CD4-positive, alpha-beta T cell treated with Interleukin-21 for 1 hour (primary cell): ENCODE measurements around the gene RABIF.
"Not testable (repeated sequence)": the region's sequence is repeated elsewhere in the genome, so short reads cannot be mapped to it uniquely, and the experiment has no call there.

Source experiments
- DNase-seq: peaks from one replicate; pipeline ENCODE4 v3.0.0-alpha.2; 2020

The RABIF gene

GRCh38 chr1:202888531-202889360, at the start of gene RABIF:
Gene RABIF, minus strand, starts transcription at chr1:202889149. Its CDS starts 51 bp downstream, at chr1:202889098.
- DNase-seq = peak; percentile 98

- DNase-seq = no peak
Measured at GRCh38 chr1:202938287-202938925, 49.5 kb upstream of the RABIF start.

DNA sequence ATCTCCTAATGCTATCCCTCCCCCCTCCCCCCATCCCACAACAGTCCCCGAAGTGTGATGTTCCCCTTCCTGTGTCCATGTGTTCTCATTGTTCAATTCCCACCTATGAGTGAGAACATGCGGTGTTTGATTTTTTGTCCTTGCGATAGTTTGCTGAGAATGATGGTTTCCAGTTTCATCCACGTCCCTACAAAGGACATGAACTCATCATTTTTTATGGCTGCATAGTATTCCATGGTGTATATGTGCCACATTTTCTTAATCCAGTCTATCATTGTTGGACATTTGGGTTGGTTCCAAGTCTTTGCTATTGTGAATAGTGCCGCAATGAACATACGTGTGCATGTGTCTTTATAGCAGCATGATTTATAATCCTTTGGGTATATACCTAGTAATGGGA, 47.5 kb upstream of the RABIF start:
- not testable (repeated sequence) for DNase-seq

GRCh38 chr1:202935844-202936243, 46.9 kb upstream of the RABIF start:
- DNase-seq = no peak

GRCh38 chr1:202934755-202935154, 45.8 kb upstream of the RABIF start:
- no peak for DNase-seq

GRCh38 chr1:202932476-202932875, 43.5 kb upstream of the RABIF start:
- DNase-seq = no peak

DNA sequence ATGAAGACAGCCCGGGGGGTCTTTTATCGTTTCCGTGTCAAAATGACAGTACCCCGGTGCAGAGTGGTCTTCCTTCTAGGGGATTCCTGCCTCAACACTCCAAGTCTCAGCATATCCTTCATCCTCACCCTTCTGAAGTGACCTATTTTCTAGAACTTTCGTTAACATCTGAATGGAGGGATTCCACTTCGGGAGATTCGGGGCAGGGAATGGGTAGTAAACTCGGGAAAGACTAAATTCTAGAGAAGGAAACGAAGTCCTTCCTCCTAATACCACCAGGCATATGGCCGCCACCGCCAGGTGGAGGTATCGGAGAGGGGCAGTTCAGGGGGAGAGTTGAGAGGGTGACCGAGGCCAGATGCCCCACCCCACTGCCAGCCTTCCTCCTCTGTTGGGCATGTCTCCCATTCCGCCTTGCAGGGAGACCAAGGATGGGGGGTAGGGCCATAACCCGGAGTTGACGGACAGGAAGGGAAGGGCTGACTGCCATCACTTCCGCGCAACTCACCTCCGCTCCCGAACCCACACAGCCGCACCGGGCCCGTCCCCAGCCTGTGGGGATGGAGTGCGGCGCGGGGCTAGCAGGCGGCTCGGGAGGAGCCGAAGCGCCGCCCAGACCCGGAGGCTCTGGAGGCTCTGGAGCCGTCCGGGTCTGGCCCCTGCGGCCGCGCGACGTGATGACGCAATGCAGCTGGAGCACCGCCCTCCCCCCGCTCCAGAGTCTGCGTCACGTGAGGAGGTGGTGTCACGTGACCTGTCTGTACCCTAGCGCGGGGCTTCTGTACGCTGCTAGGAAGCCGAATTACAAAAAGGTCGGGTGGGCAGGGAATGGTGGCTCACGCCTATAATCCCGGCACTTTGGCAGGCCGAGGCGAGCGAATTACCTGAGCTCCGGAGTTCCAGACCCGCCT, 37.9 kb upstream of the RABIF start, which contains the start of gene KLHL12:
Gene KLHL12, minus strand, starts transcription at position 654 of the 911 bp plus-strand sequence. CDS start 2,072 bp downstream, outside the sequence.
- DNase-seq = peak; percentile 95

DNA sequence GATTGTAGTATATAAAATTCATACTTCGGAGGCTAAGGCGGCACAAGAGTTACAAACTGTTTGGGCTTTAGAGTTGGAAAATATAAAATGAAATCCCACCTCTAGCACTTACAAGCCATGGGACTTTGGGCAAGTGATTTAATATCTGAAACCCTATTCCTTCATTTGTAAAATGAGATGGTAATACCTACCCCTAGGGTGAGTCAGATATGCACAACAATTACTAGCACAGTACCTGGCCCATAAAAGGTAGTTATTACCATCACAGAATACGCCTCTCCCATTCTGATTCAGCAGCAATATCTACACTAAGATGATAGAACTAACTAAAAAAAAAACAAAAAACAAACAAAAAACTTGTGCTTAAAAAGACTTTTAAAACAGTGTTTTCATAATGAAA, 34.6 kb upstream of the RABIF start:
- no peak for DNase-seq

- no peak for DNase-seq
Measured at GRCh38 chr1:202919615-202920014, 30.7 kb upstream of the RABIF start.

- no peak for DNase-seq
Measured at GRCh38 chr1:202915146-202915545, 26.2 kb upstream of the RABIF start.

DNA sequence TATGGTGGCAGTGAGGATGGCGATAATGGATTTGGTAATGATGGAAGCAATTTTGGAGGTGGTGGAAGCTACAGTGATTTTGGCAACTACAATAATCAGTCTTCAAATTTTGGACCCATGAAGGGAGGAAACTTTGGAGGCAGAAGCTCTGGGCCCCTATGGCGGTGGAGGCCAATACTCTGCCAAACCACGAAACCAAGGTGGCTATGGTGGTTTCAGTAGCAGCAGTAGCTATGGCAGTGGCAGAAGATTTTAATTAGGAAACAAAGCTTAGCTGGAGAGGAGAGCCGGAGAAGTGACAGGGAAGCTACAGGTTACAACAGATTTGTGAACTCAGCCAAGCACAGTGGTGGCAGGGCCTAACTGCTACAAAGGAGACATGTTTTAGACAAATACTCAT, 23.5 kb upstream of the RABIF start:
- DNase-seq = not testable (repeated sequence)

- DNase-seq = no peak
Measured at GRCh38 chr1:202909494-202909893, 20.5 kb upstream of the RABIF start.

GRCh38 chr1:202908998-202909397, 20.0 kb upstream of the RABIF start:
- no peak for DNase-seq

GRCh38 chr1:202905331-202905730, 16.4 kb upstream of the RABIF start:
- DNase-seq = no peak

- DNase-seq = not testable (repeated sequence)
Measured at GRCh38 chr1:202903808-202904207, 14.9 kb upstream of the RABIF start.

DNA sequence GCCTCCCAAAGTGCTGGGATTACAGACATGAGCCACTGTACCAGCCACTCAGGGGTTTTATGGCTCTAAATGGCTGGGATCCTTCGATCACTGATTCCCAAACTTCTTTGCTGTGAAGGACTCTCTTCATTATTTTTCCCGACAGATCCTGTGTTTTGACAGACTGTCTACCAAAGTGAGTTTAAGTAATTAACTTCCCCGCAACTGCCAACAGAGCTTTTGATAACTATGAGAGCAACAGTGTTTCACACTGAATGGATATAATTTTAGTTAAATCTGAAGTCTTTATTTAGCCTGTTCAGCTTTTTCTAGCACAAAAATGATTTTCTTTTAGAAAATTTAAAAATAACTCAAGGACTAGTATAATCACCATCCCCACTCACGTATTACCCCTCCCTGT, 12.6 kb upstream of the RABIF start:
- DNase-seq = no peak

DNA sequence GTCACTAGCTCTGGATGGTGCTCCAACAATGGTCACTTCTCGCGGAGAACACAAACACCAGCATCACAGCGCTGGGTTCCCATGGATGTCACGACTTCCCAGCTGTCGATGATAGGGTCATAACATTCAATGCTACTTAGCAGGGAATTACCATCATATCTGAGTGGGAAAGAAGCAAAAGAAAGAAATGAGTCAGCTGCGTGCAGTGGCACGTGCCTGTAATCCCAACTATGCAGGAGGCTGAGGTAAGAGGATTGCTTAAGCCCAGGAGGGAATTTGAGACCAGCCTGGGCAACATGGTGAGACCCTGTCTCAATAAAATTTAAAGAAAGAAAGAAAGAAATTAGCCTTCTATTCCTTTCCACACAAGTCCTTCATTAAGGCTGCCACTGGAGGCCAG, 3.6 kb upstream of the RABIF start:
- no peak for DNase-seq

- no peak for DNase-seq
Measured at GRCh38 chr1:202890392-202890791, 1.4 kb upstream of the RABIF start.

DNA sequence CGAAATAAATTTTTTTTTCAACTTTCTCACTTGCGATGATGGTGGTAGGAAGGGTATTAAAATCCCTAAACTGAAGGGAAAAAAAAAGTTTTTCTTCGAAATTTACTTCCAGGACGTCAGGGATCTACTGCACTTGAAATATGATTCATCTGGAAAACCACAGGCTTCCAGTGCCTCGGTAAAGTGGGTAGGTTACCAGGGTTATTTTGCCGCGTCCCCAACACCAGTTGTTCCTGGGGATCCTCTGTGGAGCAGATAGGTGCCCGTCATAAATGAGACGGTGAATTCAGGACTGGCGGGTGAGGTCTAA, 773 bp downstream of the RABIF start:
- no peak for DNase-seq

DNA sequence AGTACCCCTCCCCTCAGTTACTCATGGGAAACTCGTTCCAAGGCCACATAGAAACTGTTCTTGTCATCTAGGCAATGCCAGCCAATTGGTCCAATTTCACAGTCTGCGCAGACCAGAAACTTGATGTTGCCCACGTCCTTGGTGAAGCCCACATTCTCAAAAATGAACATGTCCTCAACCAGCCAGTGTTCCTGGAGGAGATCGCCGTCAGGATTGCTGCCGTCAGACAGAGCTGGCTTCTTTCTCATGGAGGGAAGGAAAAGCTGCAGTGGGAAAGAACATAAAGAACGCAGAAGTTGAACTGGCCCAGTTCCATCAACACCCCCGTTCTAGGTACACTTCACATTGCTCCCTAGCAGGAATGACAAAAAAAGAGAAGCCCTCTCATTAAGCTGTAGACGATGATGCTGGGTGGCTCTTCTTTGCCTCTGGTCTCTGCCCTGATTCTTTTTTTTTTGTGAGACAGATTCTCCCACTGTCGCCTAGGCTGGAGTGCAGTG, 7.9 kb downstream of the RABIF start:
- no peak for DNase-seq

GRCh38 chr1:202880062-202880461, 8.9 kb downstream of the RABIF start:
- no peak for DNase-seq

- DNase-seq = no peak
Measured at GRCh38 chr1:202879128-202879527, 9.8 kb downstream of the RABIF start.

DNA sequence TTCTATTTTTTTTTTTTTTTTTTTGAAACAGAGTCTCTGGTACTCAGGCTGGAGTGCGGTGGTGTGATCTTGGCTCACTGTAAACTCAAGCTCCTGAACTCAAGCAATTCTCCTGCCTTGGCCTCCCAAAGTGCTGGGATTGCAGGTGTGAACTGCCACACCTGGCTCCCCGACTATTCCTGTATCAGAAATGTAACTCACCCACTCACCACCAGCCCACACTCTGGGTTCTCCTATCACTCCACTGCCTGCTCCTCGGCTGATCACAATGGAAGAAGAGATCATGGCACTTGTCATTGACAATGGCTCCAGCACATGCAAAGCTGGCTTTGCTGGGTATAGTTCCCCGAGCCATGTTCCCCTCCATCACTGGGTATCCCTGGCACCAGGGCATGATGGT, 15.9 kb downstream of the RABIF start:
- no peak for DNase-seq
